IPS-18a (cell line): ENCODE measurements around the gene MACROD2.

Experiments
- H3K27ac ChIP-seq: one replicate; pipeline ENCODE4 v1.5.1; 2013; ENCODE audit warnings: low read length
- H3K27me3 ChIP-seq: one replicate; pipeline ENCODE4 v1.6.1; 2013; ENCODE audit warnings: mild to moderate bottlenecking, low read length; ENCODE audit not compliant: control insufficient read depth, insufficient read depth
- H3K36me3 ChIP-seq: one replicate; pipeline ENCODE4 v1.6.1; 2013; ENCODE audit warnings: low read depth, low read length; ENCODE audit not compliant: control insufficient read depth
- H3K4me1 ChIP-seq: one replicate; pipeline ENCODE4 v1.6.1; 2013; ENCODE audit warnings: low read depth, low read length; ENCODE audit not compliant: control insufficient read depth
- H3K4me3 ChIP-seq: one replicate; pipeline ENCODE4 v1.5.1; 2013; ENCODE audit warnings: low read length
- H3K9ac ChIP-seq: one replicate; pipeline ENCODE4 v1.6.1; 2013; ENCODE audit warnings: mild to moderate bottlenecking, low read length, moderate library complexity
- H3K9me3 ChIP-seq: one replicate; pipeline ENCODE4 v1.6.1; 2013; ENCODE audit warnings: low read depth, low read length; ENCODE audit not compliant: control insufficient read depth

Gene MACROD2

DNA sequence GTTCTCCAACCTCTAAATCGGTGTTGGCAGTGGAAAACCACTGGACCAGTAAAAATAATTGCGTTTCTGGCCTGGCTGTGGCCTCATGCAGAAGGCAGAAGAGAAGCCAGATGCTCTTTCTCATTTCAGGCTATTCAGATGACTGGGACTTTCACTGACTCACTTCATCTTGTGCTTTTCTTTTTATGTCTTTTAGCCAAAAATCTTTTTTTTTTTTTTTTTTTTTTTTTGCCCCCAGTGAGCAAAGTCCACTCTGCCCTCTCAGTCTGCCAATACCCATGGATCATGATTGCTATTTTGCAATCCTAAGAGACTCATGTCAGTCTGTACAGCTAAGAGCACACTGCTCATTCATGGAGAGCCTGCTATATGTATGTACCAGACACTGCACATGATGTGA is 1615.5 kb downstream of the MACROD2 start:
- Histone ChIP-seq H3K36me3 (no peaks in the 10 kb centered on the region), H3K9ac (no peak overlapping the region), H3K27ac (no peak overlapping the region), H3K4me3 (no peak overlapping the region), H3K4me1 (no peaks in the 10 kb centered on the region), H3K27me3 (no peaks in the 10 kb centered on the region), H3K9me3 (no peaks in the 10 kb centered on the region)

GRCh38 chr20:15611541-15611940 is 1616.2 kb downstream of the MACROD2 start:
- no peak overlapping the region for H3K4me3 ChIP-seq
- H3K9me3 ChIP-seq, result no peaks in the 10 kb centered on the region
- no peaks in the 10 kb centered on the region for H3K36me3 ChIP-seq
- no peaks in the 10 kb centered on the region for H3K27me3 ChIP-seq
- H3K27ac ChIP-seq, result no peak overlapping the region
- no peaks in the 10 kb centered on the region for H3K4me1 ChIP-seq
- H3K9ac ChIP-seq, result no peak overlapping the region

DNA sequence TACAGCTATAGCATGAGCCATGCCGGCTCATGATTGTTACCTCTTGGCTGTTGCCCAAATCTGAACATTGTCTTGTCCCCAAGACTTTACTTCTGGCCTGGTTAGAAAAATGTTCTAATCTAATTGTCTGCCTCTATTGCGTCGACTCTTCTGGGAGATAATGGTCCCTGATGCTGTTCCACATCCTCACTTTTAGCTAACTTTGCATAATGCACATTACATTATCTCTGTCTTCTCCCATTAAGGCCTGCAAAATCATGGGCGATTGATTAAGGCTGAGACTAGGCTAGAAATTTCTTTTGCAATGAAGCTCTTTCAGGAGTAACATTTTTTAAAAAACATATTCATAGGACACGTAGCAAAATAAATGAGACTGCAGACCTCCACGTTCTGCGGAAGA is 1616.9 kb downstream of the MACROD2 start:
- H3K4me1 ChIP-seq, result no peaks in the 10 kb centered on the region
- H3K4me3 ChIP-seq, result no peak overlapping the region
- no peaks in the 10 kb centered on the region for H3K27me3 ChIP-seq
- H3K9ac ChIP-seq, result no peak overlapping the region
- H3K36me3 ChIP-seq, result no peaks in the 10 kb centered on the region
- H3K27ac ChIP-seq, result no peak overlapping the region
- no peaks in the 10 kb centered on the region for H3K9me3 ChIP-seq

GRCh38 chr20:15612769-15613168 is 1617.5 kb downstream of the MACROD2 start:
- no peaks in the 10 kb centered on the region for H3K4me1 ChIP-seq
- H3K36me3 ChIP-seq, result no peaks in the 10 kb centered on the region
- H3K9ac ChIP-seq, result no peak overlapping the region
- no peaks in the 10 kb centered on the region for H3K27me3 ChIP-seq
- H3K4me3 ChIP-seq, result no peak overlapping the region
- no peak overlapping the region for H3K27ac ChIP-seq
- no peaks in the 10 kb centered on the region for H3K9me3 ChIP-seq

DNA sequence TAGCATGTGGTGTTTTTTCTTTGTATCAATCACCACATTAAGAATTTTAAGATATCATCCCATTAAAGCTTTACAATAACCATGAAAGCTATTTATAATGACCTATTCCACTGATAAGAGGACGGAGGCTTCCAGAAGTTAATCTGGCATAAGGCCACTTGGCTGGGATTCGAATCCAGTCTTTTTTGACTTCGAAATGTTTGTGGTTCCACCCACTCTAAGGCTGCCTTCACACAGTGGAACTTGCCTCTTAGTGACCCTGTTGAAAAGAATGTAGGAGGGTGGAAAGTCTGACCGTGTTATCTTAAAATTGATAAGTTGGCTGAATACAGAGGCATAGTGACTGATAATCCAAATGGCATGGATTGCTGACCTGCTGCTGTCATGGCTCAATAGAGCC is 1618.2 kb downstream of the MACROD2 start:
- H3K36me3 ChIP-seq, result no peaks in the 10 kb centered on the region
- H3K9ac ChIP-seq, result no peak overlapping the region
- H3K9me3 ChIP-seq, result no peaks in the 10 kb centered on the region
- H3K4me1 ChIP-seq, result no peaks in the 10 kb centered on the region
- H3K27ac ChIP-seq, result no peak overlapping the region
- no peak overlapping the region for H3K4me3 ChIP-seq
- H3K27me3 ChIP-seq, result no peaks in the 10 kb centered on the region

DNA sequence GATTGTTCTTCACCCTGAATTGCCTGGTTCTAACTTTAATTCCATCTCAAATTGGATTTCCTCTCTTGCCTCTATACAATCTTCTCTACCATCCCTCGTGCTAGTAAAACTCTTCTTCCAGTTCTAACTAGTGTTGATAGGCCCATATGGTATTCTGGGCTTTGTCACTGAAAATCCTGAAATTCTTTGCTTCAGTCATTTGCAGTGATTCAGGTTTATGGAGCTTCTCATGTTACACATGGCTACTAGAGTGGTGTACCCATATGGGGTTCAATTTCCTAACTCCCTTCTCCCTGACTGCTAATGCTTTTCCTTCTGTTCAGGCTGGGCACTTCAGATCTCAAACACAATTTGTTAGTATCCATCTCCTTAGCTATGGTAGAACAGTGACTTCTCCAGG is 1621.3 kb downstream of the MACROD2 start:
- no peaks in the 10 kb centered on the region for H3K27me3 ChIP-seq
- no peak overlapping the region for H3K9ac ChIP-seq
- H3K36me3 ChIP-seq, result no peaks in the 10 kb centered on the region
- no peak overlapping the region for H3K27ac ChIP-seq
- H3K9me3 ChIP-seq, result no peaks in the 10 kb centered on the region
- H3K4me1 ChIP-seq, result no peaks in the 10 kb centered on the region
- H3K4me3 ChIP-seq, result no peak overlapping the region

DNA sequence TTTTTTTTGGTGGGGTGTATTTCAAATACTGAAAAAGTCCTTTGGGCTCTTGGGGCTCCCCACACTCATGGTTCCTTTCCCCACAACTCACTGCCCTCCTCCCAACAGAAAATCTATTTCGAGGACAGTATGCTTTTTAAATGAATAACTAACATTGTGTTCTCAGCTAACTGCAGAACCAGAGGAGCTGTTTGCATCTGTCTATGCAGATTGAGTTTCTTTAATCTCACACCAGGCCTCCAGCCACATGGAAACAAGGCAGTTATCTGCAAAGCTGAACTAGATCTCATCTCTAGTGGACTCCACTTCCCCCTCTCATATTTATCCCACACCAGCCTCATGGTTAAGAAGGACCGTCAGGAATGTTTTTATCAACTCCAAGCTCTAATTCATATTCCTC is 1622.8 kb downstream of the MACROD2 start:
- H3K36me3 ChIP-seq, result no peaks in the 10 kb centered on the region
- no peak overlapping the region for H3K9ac ChIP-seq
- no peak overlapping the region for H3K27ac ChIP-seq
- no peaks in the 10 kb centered on the region for H3K27me3 ChIP-seq
- no peak overlapping the region for H3K4me3 ChIP-seq
- H3K9me3 ChIP-seq, result no peaks in the 10 kb centered on the region
- H3K4me1 ChIP-seq, result no peaks in the 10 kb centered on the region

DNA sequence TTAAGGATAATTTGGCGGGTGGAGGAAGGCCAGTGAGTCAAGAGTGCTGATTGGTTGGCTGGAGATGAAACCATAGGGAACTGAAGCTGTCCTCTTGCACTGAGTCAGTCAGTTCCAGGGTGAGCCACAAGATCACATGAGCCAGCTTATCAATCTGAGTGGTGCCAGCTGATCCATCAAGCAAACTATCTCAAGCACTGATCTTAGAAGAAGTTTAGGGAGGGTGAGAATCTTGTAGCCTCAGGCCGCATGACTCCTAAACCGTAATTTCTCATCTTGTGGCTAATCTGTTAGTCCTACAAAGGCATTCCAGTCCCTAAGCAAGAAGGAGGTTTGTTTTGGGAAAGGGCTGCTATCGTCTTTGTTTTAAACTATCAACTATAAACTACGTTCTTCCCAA is 1623.6 kb downstream of the MACROD2 start:
- Histone ChIP-seq H3K4me1 (no peaks in the 10 kb centered on the region), H3K9ac (no peak overlapping the region), H3K27ac (no peak overlapping the region), H3K9me3 (no peaks in the 10 kb centered on the region), H3K4me3 (no peak overlapping the region), H3K27me3 (no peaks in the 10 kb centered on the region), H3K36me3 (no peaks in the 10 kb centered on the region)

- no peaks in the 10 kb centered on the region for H3K36me3 ChIP-seq
- H3K9me3 ChIP-seq, result no peaks in the 10 kb centered on the region
- no peaks in the 10 kb centered on the region for H3K27me3 ChIP-seq
Observed at GRCh38 chr20:15619341-15619740, 1624.0 kb downstream of the MACROD2 start.

DNA sequence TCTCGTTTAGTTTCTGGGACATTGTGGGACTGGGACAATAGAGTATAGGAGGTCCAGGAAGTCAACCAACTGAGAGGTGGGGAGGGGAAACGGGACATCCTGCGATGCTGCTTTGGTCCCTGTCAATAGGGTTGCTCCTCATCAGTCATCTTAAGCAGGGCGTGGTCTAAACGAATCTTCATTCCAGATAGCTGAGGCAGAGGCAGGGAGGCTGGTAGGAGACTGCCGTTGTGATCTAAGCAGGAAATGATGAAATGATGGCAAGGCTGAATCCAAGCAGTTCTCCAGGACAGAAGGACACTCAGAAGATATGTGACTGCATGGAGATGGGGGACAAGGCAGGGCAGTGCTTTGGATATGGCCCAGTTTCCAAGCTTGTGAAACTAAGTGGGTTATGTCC is 1624.5 kb downstream of the MACROD2 start:
- Histone ChIP-seq H3K4me3 (no peak overlapping the region), H3K9ac (no peak overlapping the region), H3K27me3 (no peaks in the 10 kb centered on the region), H3K36me3 (no peaks in the 10 kb centered on the region), H3K4me1 (no peaks in the 10 kb centered on the region), H3K9me3 (no peaks in the 10 kb centered on the region), H3K27ac (no peak overlapping the region)

More at GRCh38 chr20:15619341-15619740, 1624.0 kb downstream of the MACROD2 start:
- Histone ChIP-seq H3K4me3 (no peak overlapping the region), H3K4me1 (no peaks in the 10 kb centered on the region), H3K27ac (no peak overlapping the region), H3K9ac (no peak overlapping the region)

DNA sequence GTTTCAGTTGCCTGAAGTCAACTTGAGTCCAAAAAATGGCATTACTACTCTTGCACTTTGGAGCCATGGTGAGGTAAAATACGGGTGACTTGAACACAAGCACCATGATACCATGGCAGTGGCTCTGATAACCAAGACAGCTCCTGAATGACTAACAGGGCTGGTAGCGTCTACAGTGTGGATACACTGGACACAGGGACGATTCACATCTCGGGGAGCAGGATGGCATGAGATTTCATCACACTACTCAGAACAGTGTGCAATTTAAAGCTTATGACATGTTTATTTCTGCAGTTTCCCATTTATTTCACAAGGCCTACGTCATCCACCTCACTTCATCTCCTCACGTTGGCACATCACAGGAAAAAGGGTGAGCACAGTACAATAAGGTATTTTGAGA is 1627.1 kb downstream of the MACROD2 start:
- Histone ChIP-seq H3K27ac (no peak overlapping the region), H3K27me3 (no peaks in the 10 kb centered on the region), H3K4me3 (no peak overlapping the region), H3K9ac (no peak overlapping the region), H3K36me3 (no peaks in the 10 kb centered on the region), H3K4me1 (peaks cover 6% of the 10 kb centered on the region), H3K9me3 (no peaks in the 10 kb centered on the region)

DNA sequence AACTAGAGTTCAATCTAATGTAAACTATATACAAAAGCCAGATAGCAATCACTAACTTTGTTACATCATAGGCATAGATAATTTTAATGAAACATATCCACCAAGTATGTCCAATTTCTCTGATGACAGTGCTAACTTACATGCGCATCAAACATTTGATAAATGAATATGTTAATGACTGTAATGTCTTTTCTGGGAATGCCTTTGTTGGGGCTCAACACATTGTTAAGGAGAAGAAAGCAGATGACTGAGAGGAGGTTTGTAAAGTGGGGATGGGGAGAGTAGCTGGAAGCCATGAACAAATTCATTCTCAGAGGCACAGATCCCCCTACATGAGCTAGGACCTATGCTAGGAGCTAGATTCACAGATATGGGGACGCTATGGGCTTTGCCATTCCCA is 1627.9 kb downstream of the MACROD2 start:
- H3K27me3 ChIP-seq, result no peaks in the 10 kb centered on the region
- no peak overlapping the region for H3K9ac ChIP-seq
- H3K4me1 ChIP-seq, result peaks cover 14% of the 10 kb centered on the region
- no peaks in the 10 kb centered on the region for H3K9me3 ChIP-seq
- H3K4me3 ChIP-seq, result no peak overlapping the region
- H3K36me3 ChIP-seq, result no peaks in the 10 kb centered on the region
- H3K27ac ChIP-seq, result no peak overlapping the region
